HG03457 (cell line): ENCODE results near the gene COA1.
"Not testable (repeated sequence)": the region's sequence is repeated elsewhere in the genome, so short reads cannot be mapped to it uniquely, and the experiment has no call there.

Experiments
- ATAC-seq: cut with Tn5 transposase; IDR thresholded peaks from one replicate; pipeline ENCODE4 v1.9.1; 2021; ENCODE audit warnings: moderate number of reproducible peaks; ENCODE audit not compliant: unreplicated experiment

COA1 gene

GRCh38 chr7:43636093-43636492 lies 93.2 kb downstream of the COA1 start:
- ATAC-seq, result no peak

GRCh38 chr7:43634384-43634783 lies 94.9 kb downstream of the COA1 start:
- ATAC-seq, result no peak

- no peak for ATAC-seq
Measured at GRCh38 chr7:43632746-43633145, 96.6 kb downstream of the COA1 start.

GRCh38 chr7:43631559-43631958 lies 97.8 kb downstream of the COA1 start:
- no peak for ATAC-seq

- no peak for ATAC-seq
Measured at GRCh38 chr7:43630482-43630881, 98.8 kb downstream of the COA1 start.

- no peak for ATAC-seq
Measured at GRCh38 chr7:43629857-43630256, 99.5 kb downstream of the COA1 start.

GRCh38 chr7:43628431-43628830 lies 100.9 kb downstream of the COA1 start:
- ATAC-seq, result no peak

- not testable (repeated sequence) for ATAC-seq
Measured at GRCh38 chr7:43627798-43628197, 101.5 kb downstream of the COA1 start.

- no peak for ATAC-seq
Measured at GRCh38 chr7:43626695-43627094, 102.6 kb downstream of the COA1 start.

- no peak for ATAC-seq
Measured at GRCh38 chr7:43625980-43626379, 103.3 kb downstream of the COA1 start.

- peak; percentile 45 for ATAC-seq
Measured at GRCh38 chr7:43625453-43625852, 103.9 kb downstream of the COA1 start.

GRCh38 chr7:43624156-43624555 lies 105.2 kb downstream of the COA1 start:
- ATAC-seq, result no peak

- no peak for ATAC-seq
Measured at GRCh38 chr7:43621729-43622448, 107.4 kb downstream of the COA1 start.

GRCh38 chr7:43619213-43620012 lies 109.9 kb downstream of the COA1 start:
- ATAC-seq, result no peak

GRCh38 chr7:43618073-43618472 lies 111.2 kb downstream of the COA1 start:
- no peak for ATAC-seq

- no peak for ATAC-seq
Measured at GRCh38 chr7:43616977-43617376, 112.3 kb downstream of the COA1 start.

- ATAC-seq, result no peak
Measured at GRCh38 chr7:43615558-43616145, 113.7 kb downstream of the COA1 start.

- ATAC-seq, result peak; percentile 65
Measured at GRCh38 chr7:43612599-43613589, 116.4 kb downstream of the COA1 start.

- no peak for ATAC-seq
Measured at GRCh38 chr7:43612128-43612527, 117.2 kb downstream of the COA1 start.

GRCh38 chr7:43609097-43609496 lies 120.2 kb downstream of the COA1 start:
- ATAC-seq, result no peak

GRCh38 chr7:43604251-43604650 lies 125.1 kb downstream of the COA1 start:
- no peak for ATAC-seq
